Retinal pigment epithelial cell (primary cell): ENCODE measurements around the gene EHMT1.

Experiments
- DNase-seq: peaks from one replicate; pipeline ENCODE4 v3.0.0-alpha.2; 2010; ENCODE audit warnings: low read depth
- H3K4me3 ChIP-seq: 2 replicates; pipeline ENCODE4 v1.5.1; 2011; ENCODE audit warnings: mild to moderate bottlenecking, low read length, control low read depth, moderate library complexity
- CTCF ChIP-seq: conservative IDR thresholded peaks from 2 replicates; pipeline ENCODE4 v1.5.1; 2011; ENCODE audit warnings: low read depth, low read length, control low read depth, inconsistent platforms

The EHMT1 gene

DNA sequence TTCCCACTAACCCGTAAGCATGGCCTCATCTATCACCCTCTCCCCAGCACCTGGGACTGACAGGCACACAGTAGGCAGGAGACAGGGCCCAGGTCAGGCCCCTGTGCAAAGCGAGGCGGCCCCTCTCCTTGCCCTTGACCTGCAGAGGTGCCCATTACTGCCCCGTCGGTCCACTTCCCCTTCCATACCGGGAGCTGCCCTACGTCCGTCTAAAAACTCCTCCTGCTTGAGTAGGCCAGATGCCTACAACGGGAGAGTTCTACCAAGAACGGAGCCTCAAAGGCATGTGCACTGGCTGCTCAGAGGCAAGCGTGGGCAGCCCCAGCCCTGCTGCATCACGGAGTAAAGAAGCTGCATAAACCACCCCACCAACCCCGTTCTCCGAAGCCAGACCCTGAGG lies 35.5 kb upstream of the EHMT1 start:
- DNase-seq, result no peak
- no peak overlapping the region for H3K4me3 ChIP-seq
- TF ChIP-seq CTCF, result no peak

GRCh38 chr9:137583957-137584356 lies 34.8 kb upstream of the EHMT1 start:
- DNase-seq, result no peak
- TF ChIP-seq CTCF, result no peak
- H3K4me3 ChIP-seq, result no peak overlapping the region

DNA sequence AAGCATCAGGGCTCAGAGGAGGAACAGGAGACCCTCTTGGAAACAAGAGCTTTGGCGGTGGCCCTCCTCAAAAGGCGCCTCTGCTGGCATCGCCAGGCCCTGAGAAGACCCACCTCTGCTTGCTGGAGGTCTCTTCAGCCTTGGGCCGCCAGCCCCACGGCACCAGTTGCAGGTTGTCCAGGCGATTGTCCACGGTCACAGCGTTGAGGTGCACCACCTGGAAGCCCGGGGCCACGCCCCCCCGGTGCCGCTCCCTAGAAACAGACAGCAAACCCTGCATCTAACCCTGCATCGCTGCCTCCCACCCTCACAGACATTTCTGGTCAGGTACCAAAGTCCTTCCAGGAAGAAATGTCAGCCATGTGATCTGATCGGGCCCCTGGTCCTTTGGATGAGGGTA lies 32.0 kb upstream of the EHMT1 start:
- no peak for DNase-seq
- TF ChIP-seq CTCF, result no peak
- H3K4me3 ChIP-seq, result no peak overlapping the region

DNA sequence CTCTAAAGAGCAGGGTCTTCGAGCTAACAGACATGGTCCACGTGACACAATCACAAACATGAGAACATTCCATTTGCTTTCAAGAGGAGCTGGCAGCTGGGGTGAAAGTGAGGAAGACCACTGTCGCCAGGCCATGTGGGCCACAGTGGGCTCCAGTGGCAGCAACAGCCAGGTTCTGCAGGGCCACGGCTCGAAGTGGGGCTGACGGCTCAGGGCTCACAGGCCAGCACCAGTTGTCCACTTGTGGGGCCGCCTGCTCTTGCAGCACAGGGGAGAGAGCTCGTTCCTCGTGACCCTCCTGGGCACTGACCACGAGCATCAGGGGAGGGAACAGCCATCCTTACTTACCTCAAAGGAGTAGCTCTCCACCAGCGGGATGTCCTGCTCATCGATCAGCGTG lies 30.5 kb upstream of the EHMT1 start:
- H3K4me3 ChIP-seq, result no peak overlapping the region
- no peak for TF ChIP-seq CTCF
- no peak for DNase-seq

DNA sequence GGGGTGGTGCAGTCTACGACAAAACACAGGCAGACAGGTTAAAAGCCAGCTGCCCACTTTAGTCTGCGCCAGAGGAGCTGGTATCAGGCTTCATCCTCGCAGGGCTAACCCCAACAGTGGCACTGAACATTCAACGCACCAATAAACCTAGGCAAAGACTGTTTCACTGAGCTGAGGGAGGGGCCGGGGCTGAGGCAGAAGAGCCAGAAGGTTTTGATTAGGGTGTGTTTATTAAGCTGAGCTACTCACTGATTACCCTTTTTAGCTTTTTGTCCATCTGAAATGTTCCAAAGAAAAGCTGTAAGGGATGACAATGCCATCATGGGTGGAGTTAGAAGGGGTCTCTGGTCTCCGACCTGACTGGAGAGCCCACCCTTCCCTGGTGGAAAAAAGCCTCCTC lies 29.9 kb upstream of the EHMT1 start:
- H3K4me3 ChIP-seq, result peak overlapping the region; percentile 62
- no peak for DNase-seq
- no peak for TF ChIP-seq CTCF

DNA sequence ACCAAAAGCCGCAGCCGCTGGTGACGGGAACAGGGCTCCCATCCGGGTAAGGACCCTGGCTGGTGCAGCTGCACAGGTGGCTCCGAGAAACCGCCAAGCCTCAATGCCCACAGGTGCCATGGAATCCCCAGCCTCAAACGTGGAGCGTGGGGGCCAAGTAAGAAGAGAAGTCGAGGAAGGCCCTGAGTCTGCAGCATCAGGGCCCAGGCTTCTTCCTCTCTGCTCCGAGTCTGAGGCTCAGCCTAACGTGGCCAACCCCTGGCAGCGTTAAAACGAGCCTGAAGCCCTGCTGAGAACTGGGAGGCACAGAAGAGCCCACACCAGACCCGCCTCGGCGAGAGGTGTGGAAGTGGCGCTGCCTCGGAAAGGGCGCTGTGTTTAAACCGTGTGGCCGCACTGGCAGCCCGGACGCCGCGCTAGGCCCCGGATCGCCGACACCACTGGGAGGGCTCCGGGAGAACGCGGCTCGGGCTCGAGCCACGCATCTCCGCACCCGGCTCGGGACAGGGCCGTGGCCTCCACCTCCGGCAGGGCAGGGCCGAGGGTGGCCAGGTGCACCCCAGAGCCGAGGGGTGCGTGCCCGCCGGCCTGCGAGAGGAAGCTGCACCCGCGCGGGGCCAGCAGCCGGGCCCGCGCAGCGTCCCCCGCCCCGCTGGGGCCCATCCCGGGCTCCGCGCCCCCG lies 29.2 kb upstream of the EHMT1 start:
- peak overlapping the region; percentile 62 for H3K4me3 ChIP-seq
- DNase-seq, result no peak
- TF ChIP-seq CTCF, result no peak

DNA sequence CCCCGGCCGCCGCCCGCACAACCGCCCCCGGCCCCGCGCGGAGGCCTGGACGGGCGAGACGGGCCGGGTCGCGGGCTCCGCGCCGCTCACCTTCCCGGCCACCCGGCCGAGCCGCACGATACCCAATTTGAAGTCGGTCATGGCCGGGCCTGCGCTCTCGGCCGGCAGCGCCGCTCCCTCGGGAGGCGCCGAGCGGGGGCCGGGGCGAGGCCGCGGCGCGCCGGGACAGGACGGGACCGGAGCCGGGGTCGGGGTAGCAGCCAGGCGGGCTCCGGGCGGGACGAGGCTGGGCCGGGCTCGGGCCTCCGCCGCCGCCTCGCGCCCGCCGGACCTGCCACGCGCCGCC lies 28.7 kb upstream of the EHMT1 start:
- H3K4me3 ChIP-seq, result peak overlapping the region; percentile 23
- no peak for TF ChIP-seq CTCF
- no peak for DNase-seq
